Activated CD8-positive, alpha-beta memory T cell treated with anti-CD3 and anti-CD28 coated beads for 36 hours (primary cell): ENCODE results near the gene NECTIN4. TPM values are rescaled to one million over a fixed set of nuclear protein-coding genes. Genes with fewer than 3 reads are reported as not detected.

Source experiments
- CTCF ChIA-PET: fragments of 350-600 bp; sonication (Branson Sonifier 250); formaldehyde crosslinking; loops from one replicate; lab custom pipeline; 2021; ENCODE audit warnings: antibody characterized with exemption; lab: Charles Lee
- POLR2A ChIA-PET: fragments of 350-600 bp; sonication (Branson Sonifier 250); formaldehyde crosslinking; loops from one replicate; lab custom pipeline; 2021; ENCODE audit warnings: antibody characterized with exemption; lab: Charles Lee
- total RNA-seq, 2 experiments: library from RNA; stranded (reverse); gene quantifications; one replicate each; pipeline ENCODE4 v1.2.3, GENCODE V29; 2021

NECTIN4 gene
- total RNA-seq: under 1 TPM in 1 of 2 experiments, not detected in 1; 0.08 TPM

GRCh38 chr1:161089251-161089924 lies at the start of gene NECTIN4:
Gene NECTIN4 (minus strand): TSS chr1:161089558. CDS start chr1:161089296, 262 bp downstream.
- POLR2A ChIA-PET: no interaction called here

GRCh38 chr1:161138431-161138830 lies 49.1 kb upstream of the NECTIN4 start:
- POLR2A ChIA-PET: no interaction called here
- CTCF ChIA-PET: interaction anchor here (1.3 to 2.4 kb wide), 3 partner anchors 9 to 141 kb away, joined by 4 to 5 read pairs (median 5); no protein-coding TSS in a partner anchor

More at GRCh38 chr1:161089251-161089924, at the start of gene NECTIN4:
- CTCF ChIA-PET: interaction anchor here (0.8 to 3.8 kb wide), 2 partner anchors 8 to 9 kb away, joined by 3 to 19 read pairs; partner anchors contain the start of gene KLHDC9

GRCh38 chr1:161137881-161138280 lies 48.5 kb upstream of the NECTIN4 start:
- POLR2A ChIA-PET: no interaction called here
- CTCF ChIA-PET: interaction anchor here (1.7 to 2.4 kb wide), 2 partner anchors 9 to 141 kb away, joined by 4 to 5 read pairs; no protein-coding TSS in a partner anchor

- POLR2A ChIA-PET: interaction anchor here (0.6 to 2.6 kb wide), 5 partner anchors 14 to 95 kb away, joined by 3 to 23 read pairs (median 4); partner anchors contain the start of genes ARHGAP30, NIT1, PFDN2 and TSTD1
- CTCF ChIA-PET: interaction anchor here (0.6 to 2.2 kb wide), 10 partner anchors 12 to 353 kb away, joined by 3 to 7 read pairs (median 4); partner anchors contain the start of genes ARHGAP30, PPOX and USF1
Observed at GRCh38 chr1:161133220-161133740, 43.9 kb upstream of the NECTIN4 start.

- POLR2A ChIA-PET: interaction anchor here (0.5 to 2.6 kb wide), 6 partner anchors 13 to 102 kb away, joined by 3 to 23 read pairs (median 4); partner anchors contain the start of genes ARHGAP30, NIT1, PFDN2 and TSTD1
Observed at GRCh38 chr1:161132410-161133219, 43.3 kb upstream of the NECTIN4 start, which contains the start of gene DEDD. Gene DEDD (minus strand): TSS chr1:161132667. CDS start chr1:161124462, 8,205 bp downstream.

GRCh38 chr1:161131523-161132409 lies 42.4 kb upstream of the NECTIN4 start:
- CTCF ChIA-PET: interaction anchor here (0.9 to 2.2 kb wide), 6 partner anchors 10 to 352 kb away, joined by 3 to 7 read pairs (median 5); partner anchors contain the start of genes PPOX and USF1

More at GRCh38 chr1:161132410-161133219, 43.3 kb upstream of the NECTIN4 start, which contains the start of gene DEDD:
- CTCF ChIA-PET: interaction anchor here (0.6 to 2.2 kb wide), 9 partner anchors 11 to 353 kb away, joined by 3 to 7 read pairs (median 4); partner anchors contain the start of genes PPOX and USF1

GRCh38 chr1:161130266-161130665 lies 40.9 kb upstream of the NECTIN4 start:
- POLR2A ChIA-PET: interaction anchor here (0.6 kb wide), 1 partner anchor 36 kb away, joined by 3 read pairs; the partner anchor contains the start of gene PPOX

More at GRCh38 chr1:161131523-161132409, 42.4 kb upstream of the NECTIN4 start:
- POLR2A ChIA-PET: interaction anchor here (0.5 to 2.6 kb wide), 4 partner anchors 13 to 102 kb away, joined by 4 to 23 read pairs (median 4); partner anchors contain the start of genes NIT1, PFDN2 and TSTD1

GRCh38 chr1:161128591-161129420 lies 39.4 kb upstream of the NECTIN4 start:
- ChIA-PET POLR2A (interaction anchor here (1.0 kb wide), 1 partner anchor 11 kb away, joined by 3 read pairs; the partner anchor contains the start of genes NIT1 and PFDN2), CTCF (interaction anchor here (0.6 kb wide), 1 partner anchor 13 kb away, joined by 4 read pairs; no protein-coding TSS in a partner anchor)

More at GRCh38 chr1:161130266-161130665, 40.9 kb upstream of the NECTIN4 start:
- CTCF ChIA-PET: interaction anchor here (1.6 kb wide), 1 partner anchor 33 kb away, joined by 7 read pairs; no protein-coding TSS in a partner anchor

- ChIA-PET POLR2A (interaction anchor here (0.5 kb wide), 2 partner anchors 18 to 98 kb away, joined by 3 to 4 read pairs; partner anchors contain the start of gene TOMM40L), CTCF (interaction anchor here (0.9 to 1.4 kb wide), 3 partner anchors 11 to 66 kb away, joined by 3 to 5 read pairs (median 3); no protein-coding TSS in a partner anchor)
Observed at GRCh38 chr1:161127649-161128048, 38.3 kb upstream of the NECTIN4 start.

- POLR2A ChIA-PET: no interaction called here
- CTCF ChIA-PET: interaction anchor here (1.2 kb wide), 1 partner anchor 17 kb away, joined by 3 read pairs; no protein-coding TSS in a partner anchor
Observed at GRCh38 chr1:161122967-161123366, 33.6 kb upstream of the NECTIN4 start.

GRCh38 chr1:161121834-161122233 lies 32.5 kb upstream of the NECTIN4 start:
- POLR2A ChIA-PET: no interaction called here
- CTCF ChIA-PET: interaction anchor here (0.7 to 1.8 kb wide), 4 partner anchors 10 to 49 kb away, joined by 3 to 7 read pairs (median 4); partner anchors contain the start of gene DEDD

- ChIA-PET CTCF (interaction anchor here (0.7 to 1.8 kb wide), 3 partner anchors 11 to 49 kb away, joined by 4 to 7 read pairs (median 4); partner anchors contain the start of gene DEDD), POLR2A (no interaction called here)
Observed at GRCh38 chr1:161121042-161121650, 31.8 kb upstream of the NECTIN4 start.

GRCh38 chr1:161119092-161119903 lies 29.9 kb upstream of the NECTIN4 start:
- CTCF ChIA-PET: no interaction called here
- POLR2A ChIA-PET: interaction anchor here (0.6 to 3.3 kb wide), 2 partner anchors 13 kb away, joined by 4 to 23 read pairs; partner anchors contain the start of gene DEDD
